ENCODE measurements around the gene PNPLA1. TPM values are rescaled to one million over a fixed set of nuclear protein-coding genes. Genes with fewer than 3 reads are reported as not detected.

The PNPLA1 gene
- total and polyA plus RNA-seq, 7 donors: 0.04 to 0.05 TPM; not detected in 5

DNA sequence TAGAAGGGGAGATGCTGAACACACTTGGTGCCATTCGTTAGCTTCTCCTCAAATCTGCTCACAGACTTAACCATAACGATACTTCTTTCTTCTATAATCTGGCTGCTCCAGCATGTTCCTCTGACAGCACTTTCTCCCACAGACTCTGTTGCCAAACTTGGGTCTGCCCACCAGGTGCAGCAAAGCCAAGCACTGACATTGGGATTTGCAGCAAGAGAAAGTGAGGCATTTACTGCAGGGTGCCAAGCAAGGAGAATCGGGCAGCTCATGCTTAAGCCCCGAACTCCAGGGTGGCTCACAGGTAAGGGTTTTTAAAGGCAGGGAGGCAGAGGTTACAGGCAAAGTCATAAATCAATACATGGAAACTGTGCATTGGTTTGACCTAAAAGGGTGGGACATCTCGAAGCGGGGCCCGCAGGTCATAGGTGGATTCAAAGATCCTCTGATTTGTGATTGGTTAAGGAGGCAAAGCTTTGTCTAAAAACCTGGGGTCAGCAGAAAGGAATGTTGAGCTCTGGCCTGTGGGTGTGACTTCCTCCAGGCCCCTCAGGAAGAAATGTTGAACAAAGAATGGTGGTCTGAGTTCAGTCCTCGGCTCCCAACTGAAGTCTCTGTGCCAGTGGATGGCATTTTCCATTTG lies 25.1 kb upstream of the PNPLA1 start:
- no peak for ATAC-seq
- intact Hi-C loops (cut with DNase I): no loop called here
- H3K4me3 ChIP-seq: no peak overlapping the region
- H3K27me3 ChIP-seq (ENCODE audit: insufficient read depth in 3 of 3, low read length in 2 of 3): no peaks in the 10 kb centered on the region
- H3K4me1 ChIP-seq: no peaks in the 10 kb centered on the region
- H3K36me3 ChIP-seq (ENCODE audit: insufficient read depth in 1 of 2, low read depth in 1 of 2): no peaks in the 10 kb centered on the region
- TF ChIP-seq, protein P1, sequence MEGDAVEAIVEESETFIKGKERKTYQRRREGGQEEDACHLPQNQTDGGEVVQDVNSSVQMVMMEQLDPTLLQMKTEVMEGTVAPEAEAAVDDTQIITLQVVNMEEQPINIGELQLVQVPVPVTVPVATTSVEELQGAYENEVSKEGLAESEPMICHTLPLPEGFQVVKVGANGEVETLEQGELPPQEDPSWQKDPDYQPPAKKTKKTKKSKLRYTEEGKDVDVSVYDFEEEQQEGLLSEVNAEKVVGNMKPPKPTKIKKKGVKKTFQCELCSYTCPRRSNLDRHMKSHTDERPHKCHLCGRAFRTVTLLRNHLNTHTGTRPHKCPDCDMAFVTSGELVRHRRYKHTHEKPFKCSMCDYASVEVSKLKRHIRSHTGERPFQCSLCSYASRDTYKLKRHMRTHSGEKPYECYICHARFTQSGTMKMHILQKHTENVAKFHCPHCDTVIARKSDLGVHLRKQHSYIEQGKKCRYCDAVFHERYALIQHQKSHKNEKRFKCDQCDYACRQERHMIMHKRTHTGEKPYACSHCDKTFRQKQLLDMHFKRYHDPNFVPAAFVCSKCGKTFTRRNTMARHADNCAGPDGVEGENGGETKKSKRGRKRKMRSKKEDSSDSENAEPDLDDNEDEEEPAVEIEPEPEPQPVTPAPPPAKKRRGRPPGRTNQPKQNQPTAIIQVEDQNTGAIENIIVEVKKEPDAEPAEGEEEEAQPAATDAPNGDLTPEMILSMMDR (IDR thresholded peaks at IDR 0.05): no peak
- H3K9me3 ChIP-seq: no peaks in the 10 kb centered on the region
- no peak for DNase-seq
- no peak overlapping the region for H3K27ac ChIP-seq
- 72 to 76% (median 74%) methylated on average over 8 of the region's 8 CpGs for WGBS, 3 donors

DNA sequence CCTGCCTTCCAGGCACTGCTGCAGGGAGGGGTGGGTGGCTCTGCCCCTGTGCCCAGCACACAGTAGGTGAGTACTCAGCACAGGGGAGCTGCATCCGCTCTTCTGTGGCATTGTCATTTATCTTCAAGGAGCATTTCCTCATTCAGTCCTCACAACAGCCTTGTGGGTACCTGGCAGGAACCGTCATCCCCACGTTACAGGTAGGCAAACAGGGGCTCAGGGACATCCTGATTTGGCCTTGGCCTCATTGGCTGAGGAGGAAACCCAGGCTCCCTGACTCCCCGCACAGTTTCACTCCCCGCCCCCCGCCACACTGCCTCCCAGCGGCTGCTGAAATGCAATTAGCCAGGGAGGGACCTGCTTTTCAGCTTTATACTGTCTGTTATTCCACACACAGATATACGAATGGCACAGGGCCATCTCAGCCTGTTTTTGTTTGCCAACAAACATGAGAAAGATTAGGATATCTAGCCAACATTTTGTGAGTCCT lies 24.2 kb upstream of the PNPLA1 start:
- Histone ChIP-seq H3K9me3 (no peaks in the 10 kb centered on the region), H3K27ac (no peak overlapping the region), H3K36me3 (ENCODE audit: insufficient read depth in 1 of 2, low read depth in 1 of 2) (no peaks in the 10 kb centered on the region), H3K4me1 (no peaks in the 10 kb centered on the region), H3K27me3 (ENCODE audit: insufficient read depth in 3 of 3, low read length in 2 of 3) (no peaks in the 10 kb centered on the region), H3K4me3 (no peak overlapping the region)
- no peak for ATAC-seq
- 75 to 85% (median 81%) methylated on average over 8 of the region's 8 CpGs for WGBS, 3 donors
- TF ChIP-seq, protein P1 (IDR thresholded peaks at IDR 0.05): no peak
- intact Hi-C loops (cut with DNase I): no loop called here
- no peak for DNase-seq

DNA sequence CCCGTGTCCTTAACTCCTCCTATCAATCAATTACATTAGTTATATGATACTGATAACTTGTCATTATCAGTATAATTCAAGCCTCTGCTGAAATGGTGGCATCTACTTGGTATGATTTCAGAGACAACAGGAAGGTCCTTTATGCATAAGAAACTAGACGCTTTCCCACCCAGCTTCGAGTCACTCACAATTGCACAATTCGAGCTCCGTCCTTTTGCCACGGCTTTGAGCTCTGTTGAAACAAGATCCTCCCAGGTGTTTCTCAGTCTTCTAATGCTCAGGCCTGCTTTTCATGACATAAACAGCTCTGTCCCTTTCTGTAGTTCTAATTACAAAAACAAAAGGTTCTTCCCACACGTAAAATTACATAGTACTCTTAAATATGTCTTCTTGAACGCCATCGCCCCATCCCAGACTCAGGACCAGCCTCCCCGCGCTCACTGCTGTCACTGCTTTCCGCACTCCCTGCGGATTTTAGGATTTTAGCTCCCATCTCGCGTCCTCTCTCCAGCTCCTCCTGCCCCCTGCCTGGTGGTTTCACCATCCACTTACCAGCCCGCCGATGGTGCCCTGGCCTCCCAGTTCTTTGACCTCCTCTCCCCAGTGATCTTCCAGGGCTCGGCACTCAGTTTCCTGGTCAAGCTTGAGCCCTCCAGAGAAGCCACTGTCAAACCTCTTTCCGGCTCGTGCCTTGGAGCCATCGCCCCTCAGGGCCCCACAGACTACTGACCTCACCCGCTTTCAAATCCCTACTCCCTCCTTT lies 23.2 kb upstream of the PNPLA1 start:
- no peaks in the 10 kb centered on the region for H3K36me3 ChIP-seq (ENCODE audit: insufficient read depth in 1 of 2, low read depth in 1 of 2)
- no peak for DNase-seq
- TF ChIP-seq, protein P1 (IDR thresholded peaks at IDR 0.05): no peak
- ATAC-seq: no peak
- intact Hi-C loops (cut with DNase I): no loop called here
- no peak overlapping the region for H3K4me3 ChIP-seq
- no peaks in the 10 kb centered on the region for H3K4me1 ChIP-seq
- H3K9me3 ChIP-seq: no peaks in the 10 kb centered on the region
- no peaks in the 10 kb centered on the region for H3K27me3 ChIP-seq (ENCODE audit: insufficient read depth in 3 of 3, low read length in 2 of 3)
- WGBS, 3 donors: 80 to 89% (median 83%) methylated on average over 22 of the region's 22 CpGs
- H3K27ac ChIP-seq: no peak overlapping the region

DNA sequence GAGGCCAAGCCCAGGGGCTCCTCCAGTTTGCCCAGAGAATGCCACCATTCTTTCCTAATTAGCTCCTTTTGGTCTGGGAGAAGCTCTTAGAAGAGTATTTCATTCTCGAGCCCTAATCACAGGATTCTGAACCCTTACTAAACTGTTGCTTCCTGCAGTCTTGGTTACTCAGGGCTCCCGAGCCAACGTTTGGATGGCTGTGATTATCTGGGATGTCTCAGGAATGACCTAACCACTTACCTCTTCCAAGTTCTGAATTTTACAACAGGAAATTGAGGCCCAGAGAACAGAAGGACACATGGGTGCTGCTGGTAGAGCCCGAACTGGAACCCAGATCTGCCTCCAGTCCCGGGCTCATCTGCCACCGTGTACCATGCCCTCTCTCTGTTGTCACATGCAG lies 22.2 kb upstream of the PNPLA1 start:
- no peak for ATAC-seq
- H3K27ac ChIP-seq: no peak overlapping the region
- no peak overlapping the region for H3K4me3 ChIP-seq
- no peaks in the 10 kb centered on the region for H3K9me3 ChIP-seq
- intact Hi-C loops (cut with DNase I): no loop called here
- DNase-seq: no peak
- TF ChIP-seq, protein P1 (IDR thresholded peaks at IDR 0.05): no peak
- 62 to 84% (median 80%) methylated on average over 6 of the region's 6 CpGs for WGBS, 3 donors
- H3K27me3 ChIP-seq (ENCODE audit: insufficient read depth in 3 of 3, low read length in 2 of 3): no peaks in the 10 kb centered on the region
- H3K4me1 ChIP-seq: no peaks in the 10 kb centered on the region
- H3K36me3 ChIP-seq (ENCODE audit: insufficient read depth in 1 of 2, low read depth in 1 of 2): no peaks in the 10 kb centered on the region

Data from psoas muscle (tissue), 8 donors.